NCI-H748 treated with DMSO at 0.1 percent for 48 hours (cell line): ENCODE results near the gene P2RX7.
"Not testable (repeated sequence)": the region's sequence is repeated elsewhere in the genome, so short reads cannot be mapped to it uniquely, and the experiment has no call there.

Experiments used
- DNase-seq: peaks from one replicate; lab custom pipeline; 2025; lab: John Stamatoyannopoulos, UW

Gene P2RX7

DNA sequence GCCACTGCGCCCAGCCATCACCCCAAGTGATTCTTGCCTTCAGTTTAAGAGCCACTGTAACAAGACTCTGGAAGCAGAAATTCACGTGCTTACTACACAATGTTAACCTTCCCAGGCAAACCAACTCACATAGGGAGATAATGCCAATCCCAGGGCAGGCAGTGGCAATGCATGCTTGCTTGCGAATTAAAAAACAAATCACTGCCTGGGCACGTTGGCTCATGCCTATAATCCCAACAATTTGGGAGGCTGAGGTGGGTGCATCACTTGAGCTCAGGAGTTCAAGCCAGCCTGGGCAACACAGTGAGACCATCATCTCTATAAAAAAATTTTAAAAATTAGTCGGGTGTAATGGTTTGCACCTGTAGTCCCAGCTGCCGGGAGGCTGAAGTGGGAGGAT, 39.5 kb downstream of the P2RX7 start:
- DNase-seq, result no peak

- DNase-seq, result no peak
Observed at GRCh38 chr12:121175383-121176119, 42.9 kb downstream of the P2RX7 start.

DNA sequence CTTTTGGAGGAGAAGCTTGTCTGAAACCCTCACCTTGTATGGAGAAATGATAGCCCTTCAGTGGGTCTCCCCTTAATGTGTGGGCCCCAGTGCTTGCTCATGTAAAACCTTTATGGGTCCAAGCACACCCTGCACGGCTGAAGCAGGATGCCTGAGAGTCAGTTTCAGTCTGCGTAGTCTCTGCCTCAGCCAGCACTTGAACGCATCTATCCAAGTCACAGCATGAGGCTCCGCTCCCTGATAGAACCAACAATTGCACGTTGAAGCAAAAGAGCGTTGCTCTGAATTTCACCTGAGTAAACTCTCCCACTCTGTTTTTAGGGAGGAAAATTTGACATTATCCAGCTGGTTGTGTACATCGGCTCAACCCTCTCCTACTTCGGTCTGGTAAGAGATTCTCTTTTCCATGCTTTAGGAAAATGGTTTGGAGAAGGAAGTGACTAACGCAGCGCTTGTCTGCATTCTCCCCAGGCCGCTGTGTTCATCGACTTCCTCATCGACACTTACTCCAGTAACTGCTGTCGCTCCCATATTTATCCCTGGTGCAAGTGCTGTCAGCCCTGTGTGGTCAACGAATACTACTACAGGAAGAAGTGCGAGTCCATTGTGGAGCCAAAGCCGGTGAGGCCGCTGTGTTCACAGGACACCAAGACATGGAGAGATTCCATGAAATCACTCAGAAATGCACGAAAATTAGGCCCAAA, 44.3 kb downstream of the P2RX7 start:
- no peak for DNase-seq

DNA sequence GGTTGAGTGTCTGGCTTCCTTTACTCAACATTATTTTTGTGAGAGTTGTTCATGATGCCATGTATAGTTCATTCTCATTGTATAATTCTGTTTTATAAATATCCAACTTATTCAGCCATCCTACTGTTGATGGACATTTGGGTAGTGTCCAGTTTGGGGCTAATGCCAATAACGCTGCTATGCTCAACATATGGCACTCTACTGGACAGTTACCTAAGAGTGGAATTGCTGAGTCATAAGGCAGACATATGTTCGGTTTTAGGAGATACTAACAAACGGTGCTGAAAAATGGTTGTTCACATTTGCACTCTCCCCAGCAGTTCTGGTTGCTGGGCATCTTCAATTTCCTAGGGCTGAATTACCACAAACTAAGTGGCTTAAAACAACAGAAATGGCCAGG, 48.5 kb downstream of the P2RX7 start:
- no peak for DNase-seq

GRCh38 chr12:121182222-121182893, 49.7 kb downstream of the P2RX7 start:
- no peak for DNase-seq

DNA sequence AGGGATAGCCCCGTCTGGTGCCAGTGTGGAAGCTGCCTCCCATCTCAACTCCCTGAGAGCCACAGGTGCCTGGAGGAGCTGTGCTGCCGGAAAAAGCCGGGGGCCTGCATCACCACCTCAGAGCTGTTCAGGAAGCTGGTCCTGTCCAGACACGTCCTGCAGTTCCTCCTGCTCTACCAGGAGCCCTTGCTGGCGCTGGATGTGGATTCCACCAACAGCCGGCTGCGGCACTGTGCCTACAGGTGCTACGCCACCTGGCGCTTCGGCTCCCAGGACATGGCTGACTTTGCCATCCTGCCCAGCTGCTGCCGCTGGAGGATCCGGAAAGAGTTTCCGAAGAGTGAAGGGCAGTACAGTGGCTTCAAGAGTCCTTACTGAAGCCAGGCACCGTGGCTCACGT, 51.7 kb downstream of the P2RX7 start:
- DNase-seq, result no peak

- no peak for DNase-seq
Observed at GRCh38 chr12:121184984-121185889, 52.6 kb downstream of the P2RX7 start.

- no peak for DNase-seq
Observed at GRCh38 chr12:121186826-121187225, 54.1 kb downstream of the P2RX7 start.

DNA sequence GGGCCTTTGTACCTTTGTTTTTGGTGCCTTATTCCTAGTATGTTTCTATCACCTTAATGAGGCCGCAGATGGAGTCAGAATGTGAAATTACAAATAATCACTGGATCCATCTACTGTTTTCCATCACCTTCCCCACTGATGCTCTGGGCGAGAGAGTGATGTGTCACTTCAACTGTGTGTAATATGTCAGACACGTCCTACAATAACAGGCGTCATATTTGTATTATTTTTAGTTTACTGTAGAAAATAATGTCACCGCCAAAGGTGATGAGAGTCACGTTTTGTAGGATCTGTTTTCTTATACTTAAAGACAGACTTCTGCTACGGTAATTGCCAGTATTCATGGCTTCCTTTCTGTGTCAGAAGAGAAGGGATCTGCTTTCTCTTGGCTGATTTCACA, 54.8 kb downstream of the P2RX7 start:
- no peak for DNase-seq

DNA sequence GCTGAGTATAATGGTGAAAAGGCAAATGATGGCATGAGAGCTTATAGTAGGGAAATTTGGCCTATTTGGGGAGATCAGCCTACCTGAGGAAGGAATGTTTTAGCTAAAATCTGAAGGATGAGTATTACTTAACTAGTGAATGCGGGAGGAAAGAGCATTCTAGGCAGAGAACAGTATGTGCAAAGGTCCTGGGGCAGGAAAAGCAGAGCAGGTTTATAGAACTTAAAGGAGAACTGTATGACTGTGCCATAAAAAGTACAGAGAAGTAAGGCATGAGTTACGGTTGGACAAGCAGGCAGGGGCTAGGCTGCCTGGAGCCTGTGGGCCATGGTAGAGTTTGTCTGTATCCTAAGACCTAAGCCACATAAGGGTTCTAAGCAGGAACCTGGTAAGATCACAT, 55.6 kb downstream of the P2RX7 start:
- no peak for DNase-seq

- no peak for DNase-seq
Observed at GRCh38 chr12:121189131-121189530, 56.5 kb downstream of the P2RX7 start.

GRCh38 chr12:121189619-121190155, 57.0 kb downstream of the P2RX7 start:
- no peak for DNase-seq

GRCh38 chr12:121190523-121191031, 57.9 kb downstream of the P2RX7 start:
- no peak for DNase-seq

GRCh38 chr12:121191151-121191550, 58.5 kb downstream of the P2RX7 start:
- DNase-seq, result no peak

GRCh38 chr12:121196902-121197301, 64.2 kb downstream of the P2RX7 start:
- DNase-seq, result no peak

- no peak for DNase-seq
Observed at GRCh38 chr12:121198949-121199348, 66.3 kb downstream of the P2RX7 start.

GRCh38 chr12:121201140-121201539, 68.5 kb downstream of the P2RX7 start:
- DNase-seq, result not testable (repeated sequence)

DNA sequence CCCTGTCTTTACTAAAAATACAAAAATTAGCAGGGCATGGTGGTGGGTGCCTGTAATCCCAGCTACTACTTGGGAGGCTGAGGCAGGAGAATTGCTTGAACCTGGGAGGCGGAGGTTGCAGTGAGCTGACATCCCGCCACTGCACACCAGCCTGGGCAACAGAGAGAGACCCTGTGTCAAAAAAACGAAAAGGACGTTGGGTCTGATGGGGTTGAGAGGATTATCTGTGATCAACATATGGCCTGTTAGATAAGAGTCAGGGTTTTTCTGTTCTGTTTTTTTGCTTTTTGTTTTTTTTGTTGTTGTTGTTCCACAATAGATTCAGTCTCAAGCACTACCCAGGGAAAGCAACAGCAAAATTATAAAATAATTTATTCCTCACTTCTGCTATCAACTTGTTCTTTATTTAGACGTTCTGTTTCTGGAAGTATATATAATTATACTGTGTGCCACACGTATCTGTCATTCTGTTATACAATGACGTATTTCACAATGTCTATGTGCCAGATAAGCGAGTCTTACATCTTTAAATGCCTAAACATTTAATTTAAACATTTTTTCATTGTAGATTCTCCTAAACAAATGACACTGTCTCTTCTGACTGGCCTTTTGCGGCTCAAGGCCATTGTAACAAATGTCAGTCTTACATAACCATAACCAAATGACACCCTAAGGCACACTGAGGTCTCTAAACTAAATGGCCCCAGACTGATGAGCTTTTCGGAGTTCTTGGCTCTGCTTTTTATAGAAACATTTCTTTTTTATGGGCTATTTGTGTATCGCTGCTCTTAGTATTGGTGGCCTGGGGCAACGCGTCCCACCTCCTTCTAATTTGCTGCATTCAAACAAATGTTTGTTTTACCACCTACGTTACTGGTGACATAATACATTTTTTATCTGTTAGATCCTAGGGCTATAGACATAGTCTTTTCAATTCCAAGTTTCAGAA, 70.0 kb downstream of the P2RX7 start:
- DNase-seq, result peak; percentile 76

DNA sequence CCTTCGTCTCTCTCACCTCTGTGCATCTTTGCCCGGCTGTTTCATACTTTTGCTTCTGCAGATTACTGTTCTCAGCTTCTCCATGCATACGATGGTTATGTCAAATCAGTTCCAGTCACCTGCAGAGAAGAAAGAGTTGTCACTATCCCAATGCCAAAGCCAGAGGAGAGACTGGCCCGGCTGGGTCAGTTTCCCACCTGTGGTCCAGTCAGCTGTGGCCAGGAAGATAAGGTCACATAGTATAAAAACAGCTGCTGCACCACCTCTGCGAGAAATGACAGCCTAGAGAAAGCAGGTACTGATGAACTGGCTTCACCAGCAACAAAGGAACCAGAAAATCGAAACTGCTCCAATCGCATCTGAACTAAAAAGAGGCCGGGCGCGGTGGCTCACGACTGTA, 70.8 kb downstream of the P2RX7 start:
- DNase-seq, result no peak

DNA sequence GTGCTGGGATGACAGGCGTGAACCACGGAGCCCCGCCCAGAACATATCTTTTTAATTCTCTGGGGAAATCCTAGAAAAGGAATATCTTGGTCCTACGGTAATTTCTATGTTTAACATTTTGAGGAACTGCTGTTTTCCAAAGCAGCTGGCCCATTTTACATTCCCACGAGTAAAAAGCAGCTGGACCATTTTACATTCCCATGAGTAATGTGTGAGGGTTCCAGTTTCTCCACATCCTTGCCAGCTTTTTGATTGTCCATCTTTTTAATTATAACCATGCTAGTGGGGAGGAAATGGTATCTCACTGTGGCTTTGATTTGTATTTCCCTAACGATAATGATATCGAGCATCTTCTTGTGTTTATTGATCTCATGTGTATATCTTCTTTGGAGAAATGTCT, 72.8 kb downstream of the P2RX7 start:
- DNase-seq, result no peak
